Measurements from ENCODE around the gene CST6. TPM values are rescaled to one million over a fixed set of nuclear protein-coding genes. Genes with fewer than 3 reads are reported as not detected.
"Not testable (repeated sequence)": the region's sequence is repeated elsewhere in the genome, so short reads cannot be mapped to it uniquely, and the experiment has no call there.

CST6 gene
- total RNA-seq, 1 experiment from 2014 or later, result 27.2 TPM

GRCh38 chr11:66008095-66008467 is 3.7 kb upstream of the CST6 start:
- no peak for DNase-seq
- Mint-ChIP-seq H3K27ac (ENCODE audit: unreplicated experiment) (no peak overlapping the region), H3K36me3 (ENCODE audit: insufficient read depth, unreplicated experiment) (peaks cover 46% of the 10 kb centered on the region), H3K27me3 (ENCODE audit: unreplicated experiment) (no peaks in the 10 kb centered on the region), H3K4me1 (ENCODE audit: low read depth, unreplicated experiment) (peaks cover 5% of the 10 kb centered on the region), H3K9me3 (ENCODE audit: low read depth, unreplicated experiment) (no peaks in the 10 kb centered on the region), H3K4me3 (ENCODE audit: low read depth, unreplicated experiment) (no peak overlapping the region)
- intact Hi-C loops (cut with micrococcal nuclease; ENCODE audit: unreplicated experiment), result no loop called here
- no TSS peak for BruUV-seq (replicated peaks)
- CTCF ChIA-PET, result no interaction called here
- no peak for TF ChIP-seq CTCF (IDR thresholded peaks at IDR 0.05; ENCODE audit: unreplicated experiment)

- DNase-seq, result no peak
- CTCF ChIA-PET, result interaction anchor here (0.6 kb wide), 1 partner anchor 462 kb away, joined by 6 read pairs; no protein-coding TSS in a partner anchor
- BruUV-seq (replicated peaks), result no TSS peak
These were observed 3.2 kb upstream of the CST6 start for GRCh38 chr11:66008468-66009101.

GRCh38 chr11:66010036-66010435 is 1.8 kb upstream of the CST6 start:
- H3K27ac Mint-ChIP-seq (ENCODE audit: unreplicated experiment); H3K9me3 Mint-ChIP-seq (ENCODE audit: low read depth, unreplicated experiment); DNase-seq; intact Hi-C loops (cut with micrococcal nuclease; ENCODE audit: unreplicated experiment); BruUV-seq (replicated peaks); CTCF ChIA-PET; H3K27me3 Mint-ChIP-seq (ENCODE audit: unreplicated experiment); H3K4me3 Mint-ChIP-seq (ENCODE audit: low read depth, unreplicated experiment): not testable (repeated sequence)
- peaks cover 43% of the 10 kb centered on the region for H3K36me3 Mint-ChIP-seq (ENCODE audit: insufficient read depth, unreplicated experiment)
- H3K4me1 Mint-ChIP-seq (ENCODE audit: low read depth, unreplicated experiment), result peaks cover 17% of the 10 kb centered on the region

More at GRCh38 chr11:66008468-66009101, 3.2 kb upstream of the CST6 start:
- Mint-ChIP-seq H3K4me1 (ENCODE audit: low read depth, unreplicated experiment) (peaks cover 6% of the 10 kb centered on the region), H3K36me3 (ENCODE audit: insufficient read depth, unreplicated experiment) (peaks cover 41% of the 10 kb centered on the region), H3K4me3 (ENCODE audit: low read depth, unreplicated experiment) (no peak overlapping the region), H3K27me3 (ENCODE audit: unreplicated experiment) (no peaks in the 10 kb centered on the region), H3K27ac (ENCODE audit: unreplicated experiment) (no peak overlapping the region), H3K9me3 (ENCODE audit: low read depth, unreplicated experiment) (no peaks in the 10 kb centered on the region)
- intact Hi-C loops (cut with micrococcal nuclease; ENCODE audit: unreplicated experiment), result no loop called here
- no peak for TF ChIP-seq CTCF (IDR thresholded peaks at IDR 0.05; ENCODE audit: unreplicated experiment)

- peak overlapping the region; percentile 63 for H3K27ac Mint-ChIP-seq (ENCODE audit: unreplicated experiment)
- H3K9me3 Mint-ChIP-seq (ENCODE audit: low read depth, unreplicated experiment), result no peaks in the 10 kb centered on the region
- H3K4me1 Mint-ChIP-seq (ENCODE audit: low read depth, unreplicated experiment), result peaks cover 29% of the 10 kb centered on the region
- H3K27me3 Mint-ChIP-seq (ENCODE audit: unreplicated experiment), result no peaks in the 10 kb centered on the region
- TF ChIP-seq CTCF (IDR thresholded peaks at IDR 0.05; ENCODE audit: unreplicated experiment), result no peak
- peaks cover 43% of the 10 kb centered on the region for H3K36me3 Mint-ChIP-seq (ENCODE audit: insufficient read depth, unreplicated experiment)
- intact Hi-C loops (cut with micrococcal nuclease; ENCODE audit: unreplicated experiment), result loop anchor here (1.0 kb wide), 1 partner anchor 9 kb away; the partner anchor contains the start of genes BANF1 and EIF1AD
- peak overlapping the region; percentile 57 for H3K4me3 Mint-ChIP-seq (ENCODE audit: low read depth, unreplicated experiment)
- DNase-seq, result peak; percentile 87
- no TSS peak for BruUV-seq (replicated peaks)
- CTCF ChIA-PET, result interaction anchor here (0.6 to 1.3 kb wide), 8 partner anchors 9 to 127 kb away, joined by 3 to 10 read pairs (median 4); partner anchors contain the start of genes BANF1, EIF1AD and SF3B2
These were observed 496 bp upstream of the CST6 start for GRCh38 chr11:66011239-66011784.

Data from Calu3 (cell line).